Ishikawa (cell line): ENCODE results near the gene SERBP1.

Experiments
- CEBPB ChIP-seq: IDR thresholded peaks from 2 replicates; pipeline ENCODE4 v1.6.1; 2012
- EGR1 ChIP-seq: IDR thresholded peaks from 2 replicates; pipeline ENCODE4 v1.6.1; 2012
- EP300 ChIP-seq: IDR thresholded peaks from 2 replicates; pipeline ENCODE4 v1.6.1; 2012; ENCODE audit warnings: borderline replicate concordance
- RAD21 ChIP-seq: IDR thresholded peaks from 2 replicates; pipeline ENCODE4 v1.6.1; 2012; ENCODE audit warnings: low read depth
- TF ChIP-seq, protein P1 (sequence below): IDR thresholded peaks from 2 replicates; pipeline ENCODE4 v1.6.1; 2012
- TF ChIP-seq, protein P2 (sequence below): IDR thresholded peaks from 2 replicates; pipeline ENCODE4 v1.6.1; 2012; ENCODE audit warnings: low read depth, mild to moderate bottlenecking

DNA sequence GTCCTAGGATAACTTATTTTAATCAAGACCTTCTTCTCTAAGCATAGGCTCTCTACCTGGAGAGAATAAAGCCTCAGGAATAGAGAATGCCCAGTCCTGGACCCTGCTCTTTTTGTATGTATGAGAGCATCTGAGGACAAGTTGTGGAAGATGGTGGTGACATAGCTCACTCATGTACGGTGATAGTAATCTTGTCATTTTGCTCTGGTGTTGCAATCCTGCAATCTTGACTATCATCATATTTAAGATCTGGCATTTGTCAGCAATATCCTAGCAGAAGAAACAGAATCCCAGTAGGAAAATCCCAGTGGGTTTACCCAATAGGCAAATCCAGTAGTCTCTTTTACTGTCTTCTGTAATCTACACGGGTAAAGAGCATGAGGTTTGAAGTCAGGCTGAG, 21.6 kb upstream of the SERBP1 start:
- TF ChIP-seq, protein P1, sequence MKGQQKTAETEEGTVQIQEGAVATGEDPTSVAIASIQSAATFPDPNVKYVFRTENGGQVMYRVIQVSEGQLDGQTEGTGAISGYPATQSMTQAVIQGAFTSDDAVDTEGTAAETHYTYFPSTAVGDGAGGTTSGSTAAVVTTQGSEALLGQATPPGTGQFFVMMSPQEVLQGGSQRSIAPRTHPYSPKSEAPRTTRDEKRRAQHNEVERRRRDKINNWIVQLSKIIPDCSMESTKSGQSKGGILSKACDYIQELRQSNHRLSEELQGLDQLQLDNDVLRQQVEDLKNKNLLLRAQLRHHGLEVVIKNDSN = no peak
- TF ChIP-seq EP300 = no peak
- TF ChIP-seq EGR1 = no peak
- no peak for TF ChIP-seq RAD21
- TF ChIP-seq CEBPB = no peak
- TF ChIP-seq, protein P2, sequence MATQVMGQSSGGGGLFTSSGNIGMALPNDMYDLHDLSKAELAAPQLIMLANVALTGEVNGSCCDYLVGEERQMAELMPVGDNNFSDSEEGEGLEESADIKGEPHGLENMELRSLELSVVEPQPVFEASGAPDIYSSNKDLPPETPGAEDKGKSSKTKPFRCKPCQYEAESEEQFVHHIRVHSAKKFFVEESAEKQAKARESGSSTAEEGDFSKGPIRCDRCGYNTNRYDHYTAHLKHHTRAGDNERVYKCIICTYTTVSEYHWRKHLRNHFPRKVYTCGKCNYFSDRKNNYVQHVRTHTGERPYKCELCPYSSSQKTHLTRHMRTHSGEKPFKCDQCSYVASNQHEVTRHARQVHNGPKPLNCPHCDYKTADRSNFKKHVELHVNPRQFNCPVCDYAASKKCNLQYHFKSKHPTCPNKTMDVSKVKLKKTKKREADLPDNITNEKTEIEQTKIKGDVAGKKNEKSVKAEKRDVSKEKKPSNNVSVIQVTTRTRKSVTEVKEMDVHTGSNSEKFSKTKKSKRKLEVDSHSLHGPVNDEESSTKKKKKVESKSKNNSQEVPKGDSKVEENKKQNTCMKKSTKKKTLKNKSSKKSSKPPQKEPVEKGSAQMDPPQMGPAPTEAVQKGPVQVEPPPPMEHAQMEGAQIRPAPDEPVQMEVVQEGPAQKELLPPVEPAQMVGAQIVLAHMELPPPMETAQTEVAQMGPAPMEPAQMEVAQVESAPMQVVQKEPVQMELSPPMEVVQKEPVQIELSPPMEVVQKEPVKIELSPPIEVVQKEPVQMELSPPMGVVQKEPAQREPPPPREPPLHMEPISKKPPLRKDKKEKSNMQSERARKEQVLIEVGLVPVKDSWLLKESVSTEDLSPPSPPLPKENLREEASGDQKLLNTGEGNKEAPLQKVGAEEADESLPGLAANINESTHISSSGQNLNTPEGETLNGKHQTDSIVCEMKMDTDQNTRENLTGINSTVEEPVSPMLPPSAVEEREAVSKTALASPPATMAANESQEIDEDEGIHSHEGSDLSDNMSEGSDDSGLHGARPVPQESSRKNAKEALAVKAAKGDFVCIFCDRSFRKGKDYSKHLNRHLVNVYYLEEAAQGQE = no peak
